IPS-18a (cell line): ENCODE data around the gene RTKN.
"Not testable (repeated sequence)": the region's sequence is repeated elsewhere in the genome, so short reads cannot be mapped to it uniquely, and the experiment has no call there.

Experiments
- H3K27ac ChIP-seq: one replicate; pipeline ENCODE4 v1.5.1; 2013; ENCODE audit warnings: low read length
- H3K27me3 ChIP-seq: one replicate; pipeline ENCODE4 v1.6.1; 2013; ENCODE audit warnings: mild to moderate bottlenecking, low read length; ENCODE audit not compliant: control insufficient read depth, insufficient read depth
- H3K36me3 ChIP-seq: one replicate; pipeline ENCODE4 v1.6.1; 2013; ENCODE audit warnings: low read depth, low read length; ENCODE audit not compliant: control insufficient read depth
- H3K4me1 ChIP-seq: one replicate; pipeline ENCODE4 v1.6.1; 2013; ENCODE audit warnings: low read depth, low read length; ENCODE audit not compliant: control insufficient read depth
- H3K4me3 ChIP-seq: one replicate; pipeline ENCODE4 v1.5.1; 2013; ENCODE audit warnings: low read length
- H3K9ac ChIP-seq: one replicate; pipeline ENCODE4 v1.6.1; 2013; ENCODE audit warnings: mild to moderate bottlenecking, low read length, moderate library complexity
- H3K9me3 ChIP-seq: one replicate; pipeline ENCODE4 v1.6.1; 2013; ENCODE audit warnings: low read depth, low read length; ENCODE audit not compliant: control insufficient read depth

RTKN gene

DNA sequence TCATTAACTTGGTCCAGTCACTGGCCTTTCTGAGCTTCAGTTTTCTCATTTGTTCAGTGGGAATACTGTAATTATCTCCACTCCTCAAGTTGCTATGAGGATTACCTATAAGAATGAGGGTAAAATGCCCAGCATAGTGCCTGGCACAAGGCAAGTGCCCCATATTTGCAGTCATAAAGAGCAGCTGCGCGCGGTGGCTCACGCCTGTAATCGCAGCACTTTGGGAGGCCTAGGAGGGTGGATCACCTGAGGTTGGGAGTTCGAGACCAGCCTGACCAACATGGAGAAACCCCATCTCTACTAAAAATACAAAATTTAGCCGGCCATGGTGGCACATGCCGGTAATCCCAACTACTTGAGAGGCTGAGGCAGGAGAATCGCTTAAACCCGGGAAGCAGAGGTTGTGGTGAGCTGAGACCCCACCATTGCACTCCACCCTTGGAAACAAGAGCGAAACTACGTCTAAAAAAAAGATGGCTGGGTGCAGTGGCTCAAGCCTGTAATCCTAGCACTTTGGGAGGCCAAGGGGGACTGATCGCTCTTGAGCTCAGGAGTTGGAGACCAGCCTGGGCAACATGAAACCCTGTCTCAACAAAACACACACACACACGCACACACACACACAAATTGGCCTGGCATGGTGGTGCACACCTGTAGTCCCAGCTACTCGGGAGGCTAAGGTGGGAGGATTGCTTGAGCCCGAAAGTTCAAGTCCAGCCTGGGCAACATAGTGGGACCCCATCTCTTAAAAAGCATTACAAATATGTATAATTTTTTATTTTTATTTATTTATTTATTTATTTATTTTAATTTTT, 953 bp upstream of the RTKN start:
- H3K36me3 ChIP-seq, H3K9me3 ChIP-seq, H3K27me3 ChIP-seq: not testable (repeated sequence)
- H3K4me1 ChIP-seq: peaks cover 16% of the 10 kb centered on the region
- peak overlapping the region; percentile 84 for H3K9ac ChIP-seq
- peak overlapping the region; percentile 12 for H3K27ac ChIP-seq
- peak overlapping the region; percentile 88 for H3K4me3 ChIP-seq

DNA sequence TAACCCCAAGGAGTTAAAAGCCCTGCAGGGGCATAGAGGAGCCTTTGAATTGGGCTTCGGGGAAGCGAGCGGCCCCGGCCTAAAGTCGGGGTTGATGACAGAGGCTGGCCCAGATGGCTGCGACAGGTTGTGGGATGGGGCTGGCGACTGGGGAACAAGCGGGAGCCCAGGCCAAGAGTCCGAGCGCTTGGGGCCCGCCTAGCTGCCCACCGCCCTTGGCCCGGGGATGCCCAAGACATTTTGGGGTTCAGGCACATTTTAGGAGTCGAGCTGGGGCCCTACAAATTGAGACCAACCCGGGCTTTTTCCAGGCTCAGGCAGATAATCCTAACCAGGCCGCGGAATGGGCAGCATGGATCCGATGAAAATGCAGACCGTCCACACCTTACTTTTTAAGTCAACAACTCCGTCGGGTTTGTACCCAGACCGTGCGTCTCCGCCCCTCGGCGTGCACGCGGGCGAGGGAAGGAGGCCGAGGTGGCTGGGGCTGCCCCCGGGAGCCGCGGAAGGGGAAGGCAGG, 507 bp downstream of the RTKN start:
- peaks cover 4% of the 10 kb centered on the region for H3K36me3 ChIP-seq
- H3K9ac ChIP-seq: peak overlapping the region; percentile 84
- no peaks in the 10 kb centered on the region for H3K9me3 ChIP-seq
- H3K27ac ChIP-seq: peak overlapping the region; percentile 54
- peaks cover 23% of the 10 kb centered on the region for H3K4me1 ChIP-seq
- H3K4me3 ChIP-seq: peak overlapping the region; percentile 88
- H3K27me3 ChIP-seq: no peaks in the 10 kb centered on the region

DNA sequence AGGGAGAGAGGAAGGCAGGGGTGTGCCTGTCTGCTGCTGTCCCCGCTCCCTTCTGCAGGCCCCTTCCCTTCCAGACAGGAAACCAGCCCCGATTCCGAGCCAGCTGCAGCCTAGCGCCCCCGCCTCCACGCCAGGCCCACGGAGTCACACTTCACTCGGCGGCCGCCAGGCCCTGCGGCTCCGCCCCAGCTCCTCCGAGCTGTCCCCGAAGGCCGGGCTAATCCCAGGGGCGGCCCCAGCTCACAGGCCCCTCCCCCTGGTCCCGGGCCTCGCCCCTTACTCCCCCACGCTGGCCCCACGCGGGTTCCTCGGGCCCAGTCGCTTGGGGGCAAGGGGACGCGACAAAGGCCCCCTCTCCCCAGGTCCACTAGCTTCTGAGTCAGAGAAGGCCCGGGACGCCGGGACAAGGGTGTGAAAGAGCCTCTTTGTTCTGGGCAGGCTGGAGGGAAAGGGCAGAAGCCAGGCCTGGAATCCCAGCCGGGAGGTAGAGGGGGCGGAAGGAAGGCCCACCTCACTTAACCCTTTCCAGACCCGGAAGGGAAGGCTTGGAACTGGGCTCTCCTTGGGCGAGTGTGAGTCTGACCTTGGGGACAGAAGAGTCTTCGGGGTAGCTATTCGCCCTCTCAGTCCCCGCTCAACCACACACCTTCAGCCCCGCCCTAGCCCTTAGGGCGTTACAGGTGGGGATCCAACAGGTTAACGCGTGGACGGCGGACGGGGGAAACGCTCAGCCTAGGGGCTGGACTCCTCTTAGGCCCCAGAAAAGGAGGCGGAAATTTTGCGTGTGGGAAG, 1.2 kb downstream of the RTKN start:
- Histone ChIP-seq H3K27ac (peak overlapping the region; percentile 83), H3K36me3 (peaks cover 4% of the 10 kb centered on the region), H3K4me1 (peaks cover 23% of the 10 kb centered on the region), H3K27me3 (no peaks in the 10 kb centered on the region), H3K4me3 (peak overlapping the region; percentile 88), H3K9ac (peak overlapping the region; percentile 84), H3K9me3 (no peaks in the 10 kb centered on the region)

DNA sequence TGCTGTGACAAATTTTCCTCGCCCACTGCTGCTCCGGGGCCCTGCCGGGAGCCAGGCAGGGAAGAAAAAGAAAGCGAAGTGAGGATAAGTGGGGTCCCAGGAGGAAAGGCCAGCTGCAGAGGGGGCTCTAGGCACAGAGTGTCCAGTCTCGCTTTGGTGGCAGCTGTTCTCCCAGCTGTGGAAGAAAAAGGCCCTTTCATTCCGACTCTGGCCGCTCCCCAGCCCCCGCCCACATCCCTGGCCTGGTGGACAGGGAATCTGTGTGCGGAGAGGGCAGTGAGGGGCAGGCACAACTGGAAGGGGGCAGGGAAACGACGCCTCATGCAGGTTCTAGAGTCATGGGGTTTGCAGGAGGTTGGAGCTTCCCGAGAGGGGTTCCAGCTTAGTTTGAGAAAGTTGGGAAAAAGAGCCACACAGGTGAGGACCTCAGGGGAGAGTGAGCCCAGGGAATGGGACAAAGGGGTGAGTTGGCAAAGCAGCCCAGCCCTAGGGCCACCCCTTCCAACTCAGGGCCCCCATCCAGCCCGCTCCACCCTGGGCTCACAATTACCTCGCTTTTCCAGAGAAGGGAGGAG, 1.8 kb downstream of the RTKN start:
- Histone ChIP-seq H3K27me3 (no peaks in the 10 kb centered on the region), H3K27ac (no peak overlapping the region), H3K4me1 (peaks cover 23% of the 10 kb centered on the region)

DNA sequence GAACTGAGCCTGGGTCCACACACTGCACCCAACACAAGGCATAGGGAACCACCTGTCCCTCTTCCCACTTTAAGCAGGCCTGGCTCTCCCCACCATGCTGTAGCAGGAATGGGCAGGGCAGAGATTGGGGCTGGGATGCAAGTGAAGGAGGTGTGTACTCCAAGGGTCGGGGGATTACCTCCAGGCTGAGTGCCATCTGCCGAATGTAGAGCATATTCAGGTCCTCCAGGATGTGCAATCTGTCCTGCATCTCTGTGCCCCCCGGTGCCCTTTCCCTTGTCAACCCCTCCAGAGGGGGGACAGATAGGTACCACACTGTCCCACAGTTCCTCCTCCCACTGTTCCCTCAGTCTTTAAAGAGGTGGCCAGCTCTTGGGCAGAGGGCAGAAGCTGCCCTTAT, 2.4 kb downstream of the RTKN start:
- no peak overlapping the region for H3K27ac ChIP-seq
- no peaks in the 10 kb centered on the region for H3K9me3 ChIP-seq
- H3K36me3 ChIP-seq: peaks cover 8% of the 10 kb centered on the region
- peaks cover 23% of the 10 kb centered on the region for H3K4me1 ChIP-seq
- no peaks in the 10 kb centered on the region for H3K27me3 ChIP-seq
- peak overlapping the region; percentile 88 for H3K4me3 ChIP-seq
- H3K9ac ChIP-seq: peak overlapping the region; percentile 84

More for the DNA sequence above, 1.8 kb downstream of the RTKN start:
- Histone ChIP-seq H3K9ac (peak overlapping the region; percentile 84), H3K9me3 (no peaks in the 10 kb centered on the region), H3K4me3 (peak overlapping the region; percentile 88), H3K36me3 (peaks cover 8% of the 10 kb centered on the region)

DNA sequence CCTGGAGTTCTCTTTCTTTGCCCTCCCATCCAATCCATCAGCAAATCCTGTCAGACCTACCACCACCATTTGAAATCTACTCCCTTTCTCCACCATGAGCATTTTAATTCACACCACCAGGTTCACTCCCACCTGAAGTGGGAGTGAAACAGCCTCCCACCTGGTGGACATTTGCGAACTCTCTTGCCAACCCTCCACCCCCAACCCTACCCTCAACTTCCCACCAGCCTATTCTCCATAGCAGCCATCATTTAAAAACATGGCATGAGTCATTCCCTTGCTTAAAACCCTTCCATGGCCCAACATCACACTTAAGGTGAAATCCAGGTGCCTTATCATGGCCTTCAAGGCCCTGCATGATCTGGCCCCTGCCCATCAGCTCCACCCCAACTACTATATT, 3.5 kb downstream of the RTKN start:
- no peak overlapping the region for H3K27ac ChIP-seq
- no peaks in the 10 kb centered on the region for H3K9me3 ChIP-seq
- H3K27me3 ChIP-seq: no peaks in the 10 kb centered on the region
- no peak overlapping the region for H3K4me3 ChIP-seq
- H3K4me1 ChIP-seq: peaks cover 23% of the 10 kb centered on the region
- H3K36me3 ChIP-seq: peaks cover 8% of the 10 kb centered on the region
- H3K9ac ChIP-seq: no peak overlapping the region

DNA sequence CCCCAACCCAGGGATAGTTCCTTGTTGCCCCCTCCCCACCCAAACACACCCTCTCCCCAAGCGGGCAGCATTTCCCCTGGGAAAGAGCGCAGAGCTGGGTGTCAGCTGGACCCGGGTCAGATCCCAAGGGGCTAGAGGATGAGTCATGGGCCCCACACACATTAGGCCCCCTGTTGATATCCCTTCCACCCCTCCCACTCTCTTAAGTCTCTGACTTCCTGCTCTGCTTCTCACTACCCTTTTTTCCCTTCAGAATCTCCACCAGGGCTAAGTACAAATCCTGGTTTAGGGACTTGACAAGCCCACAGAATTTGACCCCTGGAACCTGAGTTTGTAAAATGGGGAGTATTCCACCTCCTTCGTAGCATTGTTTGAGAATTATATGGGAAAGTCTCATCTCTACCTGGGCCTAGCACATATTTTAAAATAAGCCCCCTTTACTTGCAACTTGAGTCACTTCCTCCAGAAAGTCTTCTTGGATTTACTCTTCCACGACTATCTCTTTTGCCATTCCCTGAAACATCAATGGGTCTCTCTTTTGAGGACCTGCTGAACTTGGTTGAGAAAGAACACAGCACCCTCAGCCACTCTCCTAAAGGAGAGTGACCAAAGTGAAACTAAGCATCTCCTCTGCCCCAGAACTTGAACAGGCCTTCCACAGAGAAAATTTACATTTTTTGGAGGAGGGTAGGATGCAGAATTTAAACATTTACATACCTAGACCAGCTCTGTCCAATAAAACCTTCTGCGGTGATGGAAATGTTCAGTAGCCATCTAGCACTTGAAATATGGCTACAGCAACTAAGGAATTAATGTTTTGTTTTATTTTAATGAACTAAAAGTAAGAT, 4.7 kb downstream of the RTKN start:
- H3K9ac ChIP-seq: no peak overlapping the region
- no peaks in the 10 kb centered on the region for H3K27me3 ChIP-seq
- no peak overlapping the region for H3K4me3 ChIP-seq
- no peak overlapping the region for H3K27ac ChIP-seq
- H3K36me3 ChIP-seq: peaks cover 9% of the 10 kb centered on the region
- no peaks in the 10 kb centered on the region for H3K9me3 ChIP-seq
- H3K4me1 ChIP-seq: peaks cover 23% of the 10 kb centered on the region

DNA sequence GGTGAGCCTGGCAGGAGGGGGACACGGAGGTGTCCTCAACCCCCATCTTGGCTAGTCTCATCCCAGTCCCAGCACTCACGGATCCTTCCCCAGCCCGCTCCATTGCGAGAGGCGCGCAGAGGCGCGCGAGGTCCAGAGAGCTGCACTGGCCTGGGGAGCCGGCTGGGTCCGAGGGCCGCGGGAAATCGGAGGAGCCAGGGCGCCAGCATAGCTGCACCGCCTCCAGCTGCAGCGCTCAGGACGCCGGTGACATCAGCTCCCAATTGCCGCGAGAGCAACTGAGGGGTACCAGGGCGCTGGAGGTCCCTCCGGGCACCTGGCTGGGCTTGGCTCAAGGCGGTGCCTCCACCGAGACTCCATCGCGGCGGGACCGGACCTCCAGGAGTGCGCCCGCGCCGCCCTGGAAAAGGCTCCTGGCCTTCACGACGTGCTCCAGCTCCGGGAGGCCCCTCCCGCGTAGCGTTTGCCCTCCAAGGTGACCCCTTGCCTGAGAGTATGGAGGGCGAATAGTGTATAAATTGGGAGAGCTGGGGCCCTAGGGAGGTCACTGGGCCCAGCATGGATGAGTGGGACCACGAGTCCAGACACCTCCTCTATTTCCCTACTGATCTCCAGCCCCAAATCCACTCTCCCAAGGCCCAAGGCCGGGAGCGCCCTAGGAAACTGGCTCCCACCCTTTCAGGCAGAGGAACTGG, 5.5 kb downstream of the RTKN start:
- no peaks in the 10 kb centered on the region for H3K9me3 ChIP-seq
- H3K9ac ChIP-seq: no peak overlapping the region
- peaks cover 23% of the 10 kb centered on the region for H3K4me1 ChIP-seq
- no peak overlapping the region for H3K4me3 ChIP-seq
- no peak overlapping the region for H3K27ac ChIP-seq
- H3K36me3 ChIP-seq: peaks cover 17% of the 10 kb centered on the region
- H3K27me3 ChIP-seq: no peaks in the 10 kb centered on the region

DNA sequence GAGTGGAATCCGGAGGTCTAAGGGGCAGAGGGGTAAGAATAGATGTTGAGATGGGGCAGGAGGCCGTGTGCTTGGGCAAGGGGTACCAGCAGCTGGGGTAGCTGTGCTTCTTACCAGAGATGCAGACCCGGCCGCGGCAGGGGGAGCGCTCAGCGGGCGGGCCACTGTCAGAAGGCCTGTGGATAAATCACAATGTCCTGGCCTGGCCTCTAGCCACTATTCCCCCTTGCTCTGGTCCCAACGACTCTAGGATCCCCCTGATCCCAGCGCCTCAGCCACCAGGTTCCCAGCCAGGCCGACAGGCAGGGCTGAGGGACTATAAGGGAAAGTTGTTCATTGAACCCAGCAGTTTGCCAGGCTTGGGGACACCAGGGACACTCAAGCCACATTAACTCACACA, 11.2 kb downstream of the RTKN start:
- Histone ChIP-seq H3K9ac (no peak overlapping the region), H3K9me3 (no peaks in the 10 kb centered on the region), H3K4me3 (no peak overlapping the region), H3K27me3 (no peaks in the 10 kb centered on the region), H3K4me1 (no peaks in the 10 kb centered on the region), H3K36me3 (peaks cover 68% of the 10 kb centered on the region), H3K27ac (no peak overlapping the region)

DNA sequence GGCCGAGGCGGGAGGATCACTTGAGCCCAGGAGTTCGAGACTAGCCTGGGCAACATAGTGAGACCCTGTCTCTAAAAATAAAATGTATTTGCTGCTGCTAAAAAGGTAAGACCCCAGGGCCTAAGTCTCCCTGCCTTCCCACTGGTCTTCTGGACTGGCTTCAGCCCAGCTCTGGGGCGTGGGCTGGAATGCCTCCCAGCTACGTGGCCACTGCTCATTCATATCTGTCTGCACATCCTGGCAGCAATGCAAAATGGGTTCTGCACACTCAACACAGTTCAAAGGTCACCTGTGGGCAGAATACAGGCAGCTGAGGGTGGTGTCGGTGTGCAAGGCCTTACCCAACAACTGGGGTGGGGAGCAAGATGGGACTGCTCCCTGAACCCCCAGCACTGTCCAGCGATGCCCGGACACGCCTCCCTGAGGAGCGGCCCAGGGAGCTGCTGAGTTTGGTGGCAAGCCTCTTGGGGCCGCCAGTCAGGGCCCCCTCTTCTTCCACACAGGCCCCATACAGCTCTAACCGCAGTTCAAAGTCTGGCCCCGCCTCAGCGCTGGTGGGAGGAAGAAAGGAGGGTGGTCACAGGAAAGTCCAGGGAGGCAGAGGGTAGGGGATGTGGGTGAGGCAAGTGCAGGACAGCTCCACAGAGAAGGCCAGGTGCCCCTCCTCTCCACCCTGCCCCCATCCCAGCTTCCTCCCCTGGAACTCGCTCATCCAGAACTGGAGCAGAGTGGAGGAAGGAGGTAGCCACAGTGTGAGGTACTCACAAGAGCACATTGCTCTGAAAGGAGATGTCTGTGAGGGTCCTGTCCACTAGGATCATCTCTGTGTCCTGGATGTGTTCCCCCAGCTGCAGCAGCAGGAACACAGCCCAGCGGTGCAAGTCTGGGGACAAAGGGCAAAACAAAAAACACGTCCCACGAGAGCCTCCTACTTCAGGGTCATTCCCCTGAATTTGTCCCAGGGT, 12.0 kb downstream of the RTKN start:
- Histone ChIP-seq H3K9me3 (no peaks in the 10 kb centered on the region), H3K36me3 (peaks cover 70% of the 10 kb centered on the region), H3K9ac (no peak overlapping the region), H3K4me1 (no peaks in the 10 kb centered on the region), H3K4me3 (no peak overlapping the region), H3K27ac (no peak overlapping the region), H3K27me3 (no peaks in the 10 kb centered on the region)
